Left renal pelvis (tissue), 4 donors: ENCODE data around the gene PDIA3. TPM values are rescaled to one million over a fixed set of nuclear protein-coding genes. Genes with fewer than 3 reads are reported as not detected.
"Not testable (repeated sequence)": the region's sequence is repeated elsewhere in the genome, so short reads cannot be mapped to it uniquely, and the experiment has no call there.

Source experiments
- DNase-seq, 4 donors: peaks; one replicate each; pipeline ENCODE4 v3.0.0-alpha.2; 2013; ENCODE audit warnings: low read depth in 4 of 4, low spot score in 3 of 4
- polyA plus RNA-seq, 4 donors: library from polyadenylated mRNA; unstranded; fragments of 120-200 nt; gene quantifications; one replicate each; pipeline ENCODE4 v1.2.1, GENCODE V29; 2013; ENCODE audit not compliant: insufficient read length in 4 of 4

The PDIA3 gene
- polyA plus RNA-seq, 4 donors: 487 to 703 (median 583) TPM

DNA sequence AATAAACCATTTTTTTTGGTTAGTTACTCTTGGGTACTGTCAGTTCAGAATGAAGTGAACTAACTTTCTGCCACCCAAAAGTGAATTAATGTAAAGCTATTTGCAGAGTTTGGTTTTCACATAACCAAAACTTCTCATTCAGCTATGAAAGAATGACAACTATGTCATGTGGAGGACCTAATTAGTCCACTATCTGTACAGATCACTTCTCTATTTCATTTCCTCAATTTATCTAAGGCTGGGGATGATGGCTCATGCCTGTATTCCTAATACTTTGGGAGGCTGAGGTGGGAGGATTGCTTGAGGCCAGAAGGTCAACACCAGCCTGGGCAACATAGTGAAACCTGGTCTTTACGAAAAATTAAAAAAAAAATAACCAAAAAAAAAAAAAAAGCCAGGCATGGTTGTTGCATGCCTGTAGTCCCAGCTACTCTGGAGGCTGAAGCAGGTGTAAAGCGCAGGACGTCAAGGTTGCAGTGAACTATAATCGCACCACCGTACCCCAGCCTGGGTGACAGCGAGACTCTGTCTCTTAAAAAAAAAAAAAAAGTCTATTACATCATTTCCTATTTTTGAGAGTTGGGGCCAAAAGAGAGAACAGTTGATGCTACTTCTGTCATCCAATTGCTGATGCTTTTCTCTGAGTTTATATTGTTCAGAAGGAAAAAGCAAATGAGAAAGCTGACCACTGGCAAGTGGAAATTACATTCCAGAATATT lies 62.9 kb downstream of the PDIA3 start:
- no peak for DNase-seq

- DNase-seq: not testable (repeated sequence)
Measured at GRCh38 chr15:43815064-43815463, 68.8 kb downstream of the PDIA3 start.

- no peak for DNase-seq
Measured at GRCh38 chr15:43821505-43821904, 75.3 kb downstream of the PDIA3 start.

Other genes starting within 250 kb of the PDIA3 start
- 10 to 100 TPM in 1 of 4 donors, 1 to 10 TPM in 3; 8.0 to 14.7 (median 9.0) TPM for gene MAP1A, start 228.8 kb upstream of the PDIA3 start, polyA plus RNA-seq
- gene PPIP5K1, start 156.2 kb upstream of the PDIA3 start, polyA plus RNA-seq: 10 to 100 TPM; 11.4 to 33.2 (median 22.4) TPM
- gene CKMT1B, start 152.4 kb upstream of the PDIA3 start, polyA plus RNA-seq: 1 to 10 TPM in 3 of 4 donors, under 1 TPM in 1; 0.66 to 3.7 (median 2.3) TPM
- gene STRC, start 127.6 kb upstream of the PDIA3 start, polyA plus RNA-seq: 1 to 10 TPM in 2 of 4 donors, under 1 TPM in 2; 0.64 to 2.1 (median 1.2) TPM
- 1 to 10 TPM; 2.3 to 10.0 (median 3.9) TPM for gene CATSPER2, start 97.6 kb upstream of the PDIA3 start, polyA plus RNA-seq
- 1 to 10 TPM in 3 of 4 donors, under 1 TPM in 1; 0.40 to 2.6 (median 1.7) TPM for gene CKMT1A, start 52.6 kb upstream of the PDIA3 start, polyA plus RNA-seq
- 1 to 10 TPM; 1.8 to 3.8 (median 2.9) TPM for gene ELL3, start 30.5 kb downstream of the PDIA3 start, polyA plus RNA-seq
- gene SERF2, start 45.9 kb downstream of the PDIA3 start, polyA plus RNA-seq: 100 to 1,000 TPM; 568 to 773 (median 657) TPM
- gene SERINC4, start 53.8 kb downstream of the PDIA3 start, polyA plus RNA-seq: under 1 TPM in 1 of 4 donors, not detected in 3; 0.81 TPM
- gene HYPK, start 54.2 kb downstream of the PDIA3 start, polyA plus RNA-seq: 10 to 100 TPM in 3 of 4 donors, 1 to 10 TPM in 1; 8.0 to 17.1 (median 12.9) TPM
- gene MFAP1, start 78.3 kb downstream of the PDIA3 start, polyA plus RNA-seq: 10 to 100 TPM; 46.8 to 74.9 (median 64.8) TPM
- gene WDR76, start 80.6 kb downstream of the PDIA3 start, polyA plus RNA-seq: 10 to 100 TPM; 13.6 to 17.0 (median 15.1) TPM